HCT116 (cell line): ENCODE results near the gene ADORA3. TPM values are rescaled to one million over a fixed set of nuclear protein-coding genes. Genes with fewer than 3 reads are reported as not detected.

Experiments
- ATAC-seq: fragments of 200-7000 bp; cut with Tn5 transposase; 2 replicates; pipeline ENCODE4 v1.9.1; 2020; ENCODE audit warnings: mild to moderate bottlenecking, moderate library complexity
- BruUV-seq: library from RNA; stranded (reverse); fragments of 400-500 nt; replicated peaks from 2 replicates; lab custom pipeline; 2021; lab: Mats Ljungman, UMichigan
- CTCF ChIA-PET: fragments of 300-600 bp; sonication (Branson Sonifier 250); formaldehyde crosslinking; loops from one replicate; lab custom pipeline; 2021; ENCODE audit warnings: antibody characterized with exemption; lab: Charles Lee
- POLR2A ChIA-PET: fragments of 300-600, 350-600 bp; sonication (Branson Sonifier 250); formaldehyde crosslinking; loops from one replicate; lab custom pipeline; 2021; ENCODE audit warnings: antibody characterized with exemption; lab: Charles Lee
- RAD21 ChIA-PET, 2 experiments: fragments of 300-600 bp; sonication (Branson Sonifier 250); formaldehyde crosslinking; loops; one replicate each; lab custom pipeline; 2023; ENCODE audit warnings: low total read pairs in 2 of 2; ENCODE audit not compliant: uncharacterized antibody in 2 of 2, unreplicated experiment in 2 of 2, low non-redundant PET in 1 of 2; lab: Charles Lee
- DNase-seq: peaks from one replicate; pipeline ENCODE4 v3.0.0-alpha.2; 2010; ENCODE audit warnings: low read depth, low spot score
- H2AFZ ChIP-seq: fragments of 200-600 bp; shearing (Covaris generic), sonication (generic); 2 replicates; pipeline ENCODE4 v1.6.1; 2017; ENCODE audit warnings: low read depth, mixed run types, mixed read lengths, antibody characterized with exemption, low read length; ENCODE audit not compliant: poor library complexity, severe bottlenecking
- H3K27ac ChIP-seq: 2 replicates; pipeline ENCODE4 v1.5.1; 2012; ENCODE audit warnings: low read depth, low read length
- H3K27me3 ChIP-seq: fragments of 200-600 bp; sonication (generic); 2 replicates; pipeline ENCODE4 v1.6.1; 2016; ENCODE audit warnings: mixed run types, low read length, mixed read lengths; ENCODE audit not compliant: insufficient read depth
- H3K36me3 ChIP-seq, 2 experiments: fragments of 200-500 bp in 1 of 2; fragments of 200-600 bp in 1 of 2; sonication (Bioruptor generic) in 1 of 2; sonication (generic) in 1 of 2; 2 replicates each; pipeline versions ENCODE4 v1.5.1 to v1.6.1; 2014 to 2016; ENCODE audit warnings: low read length in 2 of 2, inconsistent platforms in 1 of 2, mixed read lengths in 1 of 2, mixed run types in 1 of 2; ENCODE audit not compliant: insufficient read depth in 2 of 2, control insufficient read depth in 1 of 2
- H3K4me1 ChIP-seq, 2 experiments: fragments of 200-600 bp in 1 of 2; sonication (generic) in 1 of 2; 2 replicates each; pipeline versions ENCODE4 v1.5.1 to v1.6.1; 2012 to 2017; ENCODE audit warnings: low read length in 2 of 2, inconsistent platforms in 1 of 2, mild to moderate bottlenecking in 1 of 2, mixed read lengths in 1 of 2, mixed run types in 1 of 2, moderate library complexity in 1 of 2; ENCODE audit not compliant: insufficient read depth in 2 of 2, control insufficient read depth in 1 of 2
- H3K4me2 ChIP-seq: fragments of 200-600 bp; sonication (generic); 2 replicates; pipeline ENCODE4 v1.6.1; 2017; ENCODE audit warnings: mixed run types, low read length, mixed read lengths
- H3K4me3 ChIP-seq, 2 experiments: fragments of 200-600 bp in 1 of 2; sonication (generic) in 1 of 2; replicated peaks in 1 of 2; 2 replicates each; pipeline ENCODE4 v1.5.1; 2011 to 2016; ENCODE audit warnings: low read length in 2 of 2, control low read depth in 1 of 2, low read depth in 1 of 2, mild to moderate bottlenecking in 1 of 2, mixed read lengths in 1 of 2, mixed run types in 1 of 2
- H3K79me2 ChIP-seq: fragments of 200-600 bp; sonication (generic); 2 replicates; pipeline ENCODE4 v1.6.1; 2017; ENCODE audit warnings: mild to moderate bottlenecking, mixed run types, low read length, moderate library complexity, mixed read lengths; ENCODE audit not compliant: insufficient read depth
- H3K9ac ChIP-seq: fragments of 200-600 bp; sonication (generic); 2 replicates; pipeline ENCODE4 v1.6.1; 2016; ENCODE audit warnings: low read length, mixed read lengths
- H3K9me2 ChIP-seq: fragments of 200-600 bp; sonication (generic), shearing (Covaris generic); 2 replicates; pipeline ENCODE4 v1.6.1; 2017; ENCODE audit warnings: mixed run types, mild to moderate bottlenecking, moderate library complexity; ENCODE audit not compliant: insufficient read depth
- H3K9me3 ChIP-seq, 2 experiments: fragments of 200-500 bp in 1 of 2; fragments of 200-600 bp in 1 of 2; sonication (Bioruptor generic) in 1 of 2; sonication (generic) in 1 of 2; 2 replicates each; pipeline ENCODE4 v1.6.1; 2014 to 2017; ENCODE audit warnings: low read length in 2 of 2, mixed read lengths in 2 of 2, inconsistent platforms in 1 of 2, low read depth in 1 of 2, mild to moderate bottlenecking in 1 of 2, mixed run types in 1 of 2, moderate library complexity in 1 of 2; ENCODE audit not compliant: control insufficient read depth in 1 of 2, insufficient read depth in 1 of 2
- H4K20me1 ChIP-seq: fragments of 200-600 bp; sonication (generic), shearing (Covaris generic); 2 replicates; pipeline ENCODE4 v1.6.1; 2017; ENCODE audit warnings: mixed run types, mild to moderate bottlenecking, moderate library complexity; ENCODE audit not compliant: insufficient read depth
- EGR1 ChIP-seq: IDR thresholded peaks from 2 replicates; pipeline ENCODE4 v1.6.1; 2012; ENCODE audit warnings: low read depth
- ELF1 ChIP-seq: IDR thresholded peaks from 2 replicates; pipeline ENCODE4 v1.6.1; 2012; ENCODE audit warnings: low read depth, borderline replicate concordance
- EZH2 ChIP-seq: fragments of 200-600 bp; sonication (generic); IDR thresholded peaks from 2 replicates; pipeline ENCODE4 v1.6.1; 2017; ENCODE audit warnings: antibody characterized with exemption, mixed run types
- EZH2phosphoT487 ChIP-seq: fragments of 200-600 bp; IDR thresholded peaks from 2 replicates; pipeline ENCODE4 v1.6.1; 2018; ENCODE audit warnings: antibody characterized with exemption, borderline replicate concordance
- FOSL1 ChIP-seq: IDR thresholded peaks from 2 replicates; pipeline ENCODE4 v1.6.1; 2012; ENCODE audit warnings: low read depth
- JUND ChIP-seq: IDR thresholded peaks from 2 replicates; pipeline ENCODE4 v1.6.1; 2012
- MAX ChIP-seq: IDR thresholded peaks from 2 replicates; pipeline ENCODE4 v1.6.1; 2012
- POLR2A ChIP-seq: IDR thresholded peaks from 2 replicates; pipeline ENCODE4 v1.7.0; 2011; ENCODE audit warnings: borderline replicate concordance; ENCODE audit not compliant: insufficient read depth, insufficient read length; ENCODE audit errors: extremely low read depth
- POLR2AphosphoS5 ChIP-seq: IDR thresholded peaks from 2 replicates; pipeline ENCODE4 v1.6.1; 2011; ENCODE audit warnings: mild to moderate bottlenecking, low read depth, low read length, moderate library complexity
- SIN3A ChIP-seq: IDR thresholded peaks from 2 replicates; pipeline ENCODE4 v1.6.1; 2012; ENCODE audit warnings: low read depth
- SP1 ChIP-seq: IDR thresholded peaks from 2 replicates; pipeline ENCODE4 v1.6.1; 2012; ENCODE audit warnings: low read depth
- SRF ChIP-seq: IDR thresholded peaks from 2 replicates; pipeline ENCODE4 v1.6.1; 2012; ENCODE audit warnings: low read depth
- TCF7L2 ChIP-seq: IDR thresholded peaks from 2 replicates; pipeline ENCODE4 v1.7.0; 2011; ENCODE audit warnings: borderline replicate concordance, inconsistent platforms; ENCODE audit not compliant: insufficient read depth, insufficient read length; ENCODE audit errors: extremely low read depth
- ZBTB33 ChIP-seq: IDR thresholded peaks from 2 replicates; pipeline ENCODE4 v1.6.1; 2011; ENCODE audit warnings: mild to moderate bottlenecking, low read length, moderate library complexity; ENCODE audit not compliant: insufficient replicate concordance; ENCODE audit errors: extremely low read depth
- ZFX ChIP-seq: fragments of 450-650 bp; IDR thresholded peaks from 2 replicates; pipeline ENCODE4 v1.6.1; 2017
- intact Hi-C: fragments of 100-400 bp; cut with micrococcal nuclease; formaldehyde crosslinking; loops from 2 replicates; pipeline ENCODE4 v1.10.0; 2022
- total RNA-seq: library from RNA; stranded (reverse); gene quantifications from one replicate; pipeline ENCODE4 v1.2.1, GENCODE V29; 2021; ENCODE audit not compliant: unreplicated experiment

ADORA3 gene
- total RNA-seq, 1 experiment from 2014 or later: not detected

GRCh38 chr1:111468717-111469100 is 34.7 kb downstream of the ADORA3 start:
- CTCF ChIA-PET: interaction anchor here (1.4 kb wide), 1 partner anchor 13 kb away, joined by 6 read pairs; no protein-coding TSS in a partner anchor
- Histone ChIP-seq H3K27me3 (no peaks in the 10 kb centered on the region), H2AFZ (no peak overlapping the region), H3K36me3 (no peaks in the 10 kb centered on the region), H3K9me3 (no peaks in the 10 kb centered on the region), H3K9me2 (no peaks in the 10 kb centered on the region), H3K27ac (no peak overlapping the region), H3K4me2 (no peak overlapping the region), H3K79me2 (no peaks in the 10 kb centered on the region), H3K4me1 (no peaks in the 10 kb centered on the region), H4K20me1 (no peaks in the 10 kb centered on the region), H3K4me3 (no peak overlapping the region), H3K9ac (no peak overlapping the region)
- RAD21 ChIA-PET: no interaction called here
- DNase-seq (no peak), ATAC-seq (no peak)
- TF ChIP-seq SP1 (no peak), ZFX (no peak), SRF (no peak), ELF1 (no peak), POLR2A (no peak), SIN3A (no peak), EZH2phosphoT487 (no peak), POLR2AphosphoS5 (no peak), FOSL1 (no peak), ZBTB33 (no peak), MAX (no peak), EGR1 (no peak), TCF7L2 (no peak), EZH2 (no peak), JUND (no peak)
- intact Hi-C loops: no loop called here
- POLR2A ChIA-PET: no interaction called here
- BruUV-seq: no TSS peak
